HepG2 (cell line): ENCODE measurements around the gene TIPIN. TPM values are rescaled to one million over a fixed set of nuclear protein-coding genes. Genes with fewer than 3 reads are reported as not detected.

Source experiments
- ATAC-seq: fragments of 200-7000 bp; cut with Tn5 transposase; 3 replicates; pipeline ENCODE4 v1.9.1; 2020; ENCODE audit warnings: mild to moderate bottlenecking, moderate library complexity
- BruUV-seq: library from RNA; stranded (reverse); fragments of 400-500 nt; replicated peaks from 2 replicates; lab custom pipeline; 2021; lab: Mats Ljungman, UMichigan
- CTCF ChIA-PET: fragments of 300-600 bp; formaldehyde crosslinking; extraction: SDS; loops from one replicate; lab custom pipeline; 2021; ENCODE audit warnings: low total read pairs, inconsistent platforms, low intra/inter-chr PET ratio; lab: Yijun Ruan, JAX
- POLR2A ChIA-PET: fragments of 350-600 bp; sonication (Branson Sonifier 250); formaldehyde crosslinking; loops from one replicate; lab custom pipeline; 2020; ENCODE audit warnings: antibody characterized with exemption, inconsistent platforms; lab: Yijun Ruan, JAX
- DNase-seq: peaks from one replicate; pipeline ENCODE4 v3.0.0-alpha.2; 2015; ENCODE audit warnings: low spot score
- FAIRE-seq: peaks from 3 replicates; lab custom pipeline; 2011; peaks lifted over from hg19 to GRCh38; lab: Jason Lieb, UNC
- H2AFZ ChIP-seq: one replicate; pipeline ENCODE4 v1.6.1; 2011; ENCODE audit warnings: low read length, inconsistent platforms
- H3K27ac ChIP-seq: fragments of 300-600 bp; 3 replicates; pipeline ENCODE4 v1.8.0; 2011; ENCODE audit warnings: mixed run types, mild to moderate bottlenecking, mixed read lengths, low read length, inconsistent platforms; ENCODE audit not compliant: insufficient read depth; ENCODE audit errors: extremely low read length
- H3K27me3 ChIP-seq, 2 experiments: fragments of 200-600 bp in 1 of 2; 2 replicates in 1 of 2; 3 replicates in 1 of 2; pipeline versions ENCODE4 v1.6.0 to v1.8.0; 2011; ENCODE audit warnings: low read length in 2 of 2, mild to moderate bottlenecking in 2 of 2, moderate library complexity in 2 of 2, inconsistent platforms in 1 of 2; ENCODE audit not compliant: insufficient read depth in 2 of 2, control insufficient read depth in 1 of 2
- H3K36me3 ChIP-seq, 2 experiments: fragments of 200-600 bp in 1 of 2; replicated peaks in 1 of 2; 2 replicates in 1 of 2; 3 replicates in 1 of 2; pipeline versions ENCODE4 v1.5.1 to v1.8.0; 2011; ENCODE audit warnings: low read length in 2 of 2, inconsistent platforms in 1 of 2; ENCODE audit not compliant: insufficient read depth in 2 of 2, control insufficient read depth in 1 of 2
- H3K4me1 ChIP-seq: 2 replicates; pipeline ENCODE4 v1.5.1; 2012; ENCODE audit warnings: low read length, inconsistent platforms; ENCODE audit not compliant: insufficient read depth
- H3K4me2 ChIP-seq: 2 replicates; pipeline ENCODE4 v1.6.0; 2011; ENCODE audit warnings: low read depth, low read length, inconsistent platforms
- H3K4me3 ChIP-seq, 3 experiments: fragments of 200-600 bp in 1 of 3; sonication (generic), shearing (Covaris generic) in 1 of 3; replicated peaks in 1 of 3; 2 replicates each; pipeline ENCODE4 v1.5.1; 2011 to 2016; ENCODE audit warnings: low read length in 3 of 3, inconsistent platforms in 2 of 3, low read depth in 2 of 3, mild to moderate bottlenecking in 2 of 3, control low read depth in 1 of 3, mixed read lengths in 1 of 3; ENCODE audit not compliant: insufficient read depth in 1 of 3
- H3K79me2 ChIP-seq: one replicate; pipeline ENCODE4 v1.6.1; 2011; ENCODE audit warnings: low read length, inconsistent platforms; ENCODE audit not compliant: insufficient read depth
- H3K9ac ChIP-seq: 2 replicates; pipeline ENCODE4 v1.6.0; 2011; ENCODE audit warnings: mild to moderate bottlenecking, low read depth, low read length, inconsistent platforms; ENCODE audit not compliant: insufficient read depth
- H3K9me3 ChIP-seq: 2 replicates; pipeline ENCODE4 v1.5.1; 2012; ENCODE audit warnings: mild to moderate bottlenecking, low read length
- H4K20me1 ChIP-seq: 2 replicates; pipeline ENCODE4 v1.6.0; 2011; ENCODE audit warnings: inconsistent platforms, mild to moderate bottlenecking, low read length, moderate library complexity; ENCODE audit not compliant: insufficient read depth
- CCDC6 ChIP-seq: sonication (generic); formaldehyde crosslinking; IDR thresholded peaks from 2 replicates; pipeline ENCODE4 v1.8.1; 2022; ENCODE audit warnings: mild to moderate bottlenecking, missing genetic modification reagents, moderate library complexity
- HNRNPLL ChIP-seq: fragments of 200-400 bp; formaldehyde crosslinking; IDR thresholded peaks from 2 replicates; pipeline ENCODE4 v1.6.1; 2017; ENCODE audit warnings: mild to moderate bottlenecking, low read depth, low read length; ENCODE audit not compliant: poor library complexity, severe bottlenecking
- IRX3 ChIP-seq: sonication (generic); formaldehyde crosslinking; IDR thresholded peaks from 2 replicates; pipeline ENCODE4 v1.8.1; 2023; ENCODE audit warnings: mild to moderate bottlenecking, low read depth, missing genetic modification reagents, borderline replicate concordance
- KDM5B ChIP-seq: sonication (generic); formaldehyde crosslinking; IDR thresholded peaks from 2 replicates; pipeline ENCODE4 v1.4.0; 2020; ENCODE audit warnings: missing genetic modification reagents, mild to moderate bottlenecking, borderline replicate concordance
- MAZ ChIP-seq, 2 experiments: sonication (generic) in 1 of 2; formaldehyde crosslinking in 1 of 2; IDR thresholded peaks; 2 replicates each; pipeline versions ENCODE4 v1.5.0 to v1.6.1; 2012 to 2020; ENCODE audit warnings: low read depth in 2 of 2, mild to moderate bottlenecking in 2 of 2, borderline replicate concordance in 1 of 2, improper control_type of control experiment in 1 of 2, low read length in 1 of 2, missing genetic modification reagents in 1 of 2, moderate library complexity in 1 of 2
- NFE2 ChIP-seq: sonication (generic); formaldehyde crosslinking; IDR thresholded peaks from 2 replicates; pipeline ENCODE4 v1.4.0; 2020; ENCODE audit warnings: missing genetic modification reagents
- PAF1 ChIP-seq: IDR thresholded peaks from 2 replicates; pipeline ENCODE4 v1.6.1; 2016; ENCODE audit warnings: missing genetic modification reagents, missing compliant biosample characterization
- RFX5 ChIP-seq: IDR thresholded peaks from 2 replicates; pipeline ENCODE4 v1.6.1; 2011; ENCODE audit warnings: low read depth, low read length, improper control_type of control experiment
- ZNF143 ChIP-seq: sonication (generic); formaldehyde crosslinking; IDR thresholded peaks from 2 replicates; pipeline ENCODE4 v1.4.0; 2020; ENCODE audit warnings: missing genetic modification reagents
- ZNF382 ChIP-seq: sonication (generic); formaldehyde crosslinking; IDR thresholded peaks from 2 replicates; pipeline ENCODE4 v1.5.0; 2020; ENCODE audit warnings: missing genetic modification reagents, mild to moderate bottlenecking, borderline replicate concordance
- ZNF644 ChIP-seq: IDR thresholded peaks from 2 replicates; pipeline ENCODE4 v1.6.1; 2016; ENCODE audit warnings: low read depth
- ZNF766 ChIP-seq: sonication (generic); formaldehyde crosslinking; IDR thresholded peaks from 2 replicates; pipeline ENCODE4 v1.5.0; 2020; ENCODE audit warnings: missing genetic modification reagents, borderline replicate concordance
- ZNF768 ChIP-seq: sonication (generic); formaldehyde crosslinking; IDR thresholded peaks from 2 replicates; pipeline ENCODE4 v1.4.0; 2020; ENCODE audit warnings: missing genetic modification reagents
- ZNF777 ChIP-seq: sonication (generic); formaldehyde crosslinking; IDR thresholded peaks from 2 replicates; pipeline ENCODE4 v1.4.0; 2020; ENCODE audit warnings: missing genetic modification reagents
- WGBS: methylation state at CpG from one replicate; pipeline ENCODE4 v1.1.6; 2017; ENCODE audit warnings: low lambda C conversion rate; 5-methylcytosine and 5-hydroxymethylcytosine counted together
- in situ Hi-C: cut with HindIII; loops from 2 replicates; pipeline ENCODE4 v1.10.0; 2017; ENCODE audit warnings: low pct_unique_long_range_greater_than_20kb; ENCODE audit not compliant: extremely low pct_ligation_motif_present
- intact Hi-C: fragments of 100-400 bp; cut with micrococcal nuclease; formaldehyde crosslinking; loops from one replicate; pipeline ENCODE4 v1.10.0; 2022; ENCODE audit not compliant: unreplicated experiment
- polyA plus RNA-seq, 8 experiments: library from polyadenylated mRNA; depleted of rRNA in 3 of 8; stranded (reverse) in 7 of 8; unstranded in 1 of 8; fragments of >200 nt; fragmentation: Illumina TruSeq in 4 of 8; extraction: Trizol in 4 of 8; gene quantifications; 2 replicates each; pipeline versions ENCODE4 v1.2.1 to v1.2.3, GENCODE V29; 2011 to 2016; ENCODE audit warnings: low read depth in 4 of 8, missing spikeins in 1 of 8, mixed read lengths in 1 of 8; ENCODE audit not compliant: insufficient read depth in 1 of 8
- total RNA-seq, 5 experiments: library from RNA; depleted of rRNA; stranded (reverse); fragments of >200 nt; fragmentation: Illumina TruSeq; extraction: Trizol; gene quantifications; 2 replicates each; pipeline ENCODE4 v1.2.3, GENCODE V29; 2016; ENCODE audit warnings: low read depth in 1 of 5
- TF ChIP-seq, protein P1 (sequence below): sonication (generic); formaldehyde crosslinking; IDR thresholded peaks from 2 replicates; pipeline ENCODE4 v1.5.1; 2020; ENCODE audit warnings: missing genetic modification reagents, mild to moderate bottlenecking, borderline replicate concordance
- TF ChIP-seq, protein P2 (sequence below): sonication (generic); formaldehyde crosslinking; IDR thresholded peaks from 2 replicates; pipeline ENCODE4 v1.8.1; 2022; ENCODE audit warnings: low read depth, mild to moderate bottlenecking, missing genetic modification reagents

Gene TIPIN
- total and polyA plus RNA-seq, 2 of the 13 experiments (the other 11 are each of a cell fraction or from before 2014, with no cell fraction given), result 2.7 to 28.6 TPM

DNA sequence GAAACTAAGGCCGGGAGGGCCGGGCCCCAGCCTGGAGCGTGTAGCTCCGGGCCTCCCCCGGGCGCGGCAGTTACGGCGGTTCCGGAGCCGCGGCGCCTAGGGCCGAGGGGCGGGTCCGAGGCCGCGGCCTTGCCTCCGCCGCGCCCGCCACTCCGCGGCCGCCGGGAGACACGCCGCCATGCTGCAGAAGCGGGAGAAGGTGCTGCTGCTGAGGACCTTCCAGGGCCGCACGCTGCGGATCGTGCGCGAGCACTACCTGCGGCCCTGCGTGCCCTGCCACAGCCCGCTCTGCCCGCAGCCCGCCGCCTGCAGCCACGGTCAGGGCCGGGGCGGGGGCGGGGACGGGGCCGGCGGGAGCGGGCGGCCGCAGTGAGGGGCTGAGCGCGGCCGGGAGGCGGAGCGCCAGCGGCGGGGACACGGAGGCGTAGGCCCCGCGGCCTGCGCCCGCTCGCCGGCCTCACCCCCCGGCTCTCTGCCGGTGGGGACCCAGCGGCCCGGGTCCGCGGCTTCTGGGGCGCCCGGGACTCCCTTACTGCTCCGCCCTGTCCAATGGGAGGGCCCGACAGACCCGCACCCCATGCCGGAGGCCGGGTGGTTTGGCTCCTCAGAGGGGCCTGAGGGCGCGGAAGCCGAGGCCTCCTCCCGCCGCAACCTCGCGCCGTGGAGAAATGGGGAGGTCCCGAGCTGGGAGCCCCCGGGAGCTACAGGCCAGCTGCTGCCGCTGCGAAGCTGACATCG lies 62.9 kb downstream of the TIPIN start, which contains the start of gene DIS3L:
TSS of gene DIS3L (plus strand) at position 150 of the 738 bp plus-strand sequence. CDS start at position 179, 29 bp downstream.
- POLR2A ChIA-PET, result interaction anchor here (0.6 to 0.9 kb wide), 2 partner anchors 93 to 289 kb away, joined by 3 read pairs; partner anchors contain the start of gene MAP2K1
- Histone ChIP-seq H3K4me3 (peak within 1 kb of the TSS; percentile 69 to 86 (median 82)), H4K20me1 (no peaks in the 10 kb centered on the region), H3K36me3 (peaks cover 1 to 9% of the 10 kb centered on the region in 2 experiments; a peak in 2 of 5 replicates), H3K27me3 (no peaks in the 10 kb centered on the region; a peak in 1 of 5 replicates), H3K79me2 (peaks cover 36% of the 10 kb centered on the region), H3K4me2 (peak within 1 kb of the TSS; percentile 94), H3K9ac (peak within 1 kb of the TSS; percentile 93), H3K4me1 (peaks cover 41% of the 10 kb centered on the region), H3K9me3 (no peaks in the 10 kb centered on the region), H2AFZ (peak within 1 kb of the TSS; percentile 85), H3K27ac (peak within 1 kb of the TSS; percentile 91)
- DNase-seq (peak; percentile 32), ATAC-seq (peak; percentile 87), FAIRE-seq (no peak)
- in situ Hi-C loops (no loop called here), intact Hi-C loops (loop anchor here (10.0 kb wide), 1 partner anchor 91 kb away; the partner anchor contains the start of gene MAP2K1)
- BruUV-seq, result no TSS peak
- WGBS, result no CpG with 5 or more reads among the region's 92 CpGs
- CTCF ChIA-PET, result no interaction called here
- peak; percentile 64; the same call in 1 of the 2 replicates for TF ChIP-seq KDM5B
- no peak for TF ChIP-seq MAZ (IDR thresholded peaks at IDR 0.05; ENCODE audit: borderline replicate concordance, low read depth, low read length)
- peak; percentile 69 for TF ChIP-seq MAZ (CRISPR knock-in tag; IDR thresholded peaks at IDR 0.05; ENCODE audit: low read depth)
- TF ChIP-seq, protein P1, sequence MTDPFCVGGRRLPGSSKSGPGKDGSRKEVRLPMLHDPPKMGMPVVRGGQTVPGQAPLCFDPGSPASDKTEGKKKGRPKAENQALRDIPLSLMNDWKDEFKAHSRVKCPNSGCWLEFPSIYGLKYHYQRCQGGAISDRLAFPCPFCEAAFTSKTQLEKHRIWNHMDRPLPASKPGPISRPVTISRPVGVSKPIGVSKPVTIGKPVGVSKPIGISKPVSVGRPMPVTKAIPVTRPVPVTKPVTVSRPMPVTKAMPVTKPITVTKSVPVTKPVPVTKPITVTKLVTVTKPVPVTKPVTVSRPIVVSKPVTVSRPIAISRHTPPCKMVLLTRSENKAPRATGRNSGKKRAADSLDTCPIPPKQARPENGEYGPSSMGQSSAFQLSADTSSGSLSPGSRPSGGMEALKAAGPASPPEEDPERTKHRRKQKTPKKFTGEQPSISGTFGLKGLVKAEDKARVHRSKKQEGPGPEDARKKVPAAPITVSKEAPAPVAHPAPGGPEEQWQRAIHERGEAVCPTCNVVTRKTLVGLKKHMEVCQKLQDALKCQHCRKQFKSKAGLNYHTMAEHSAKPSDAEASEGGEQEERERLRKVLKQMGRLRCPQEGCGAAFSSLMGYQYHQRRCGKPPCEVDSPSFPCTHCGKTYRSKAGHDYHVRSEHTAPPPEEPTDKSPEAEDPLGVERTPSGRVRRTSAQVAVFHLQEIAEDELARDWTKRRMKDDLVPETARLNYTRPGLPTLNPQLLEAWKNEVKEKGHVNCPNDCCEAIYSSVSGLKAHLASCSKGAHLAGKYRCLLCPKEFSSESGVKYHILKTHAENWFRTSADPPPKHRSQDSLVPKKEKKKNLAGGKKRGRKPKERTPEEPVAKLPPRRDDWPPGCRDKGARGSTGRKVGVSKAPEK (CRISPR knock-in tag), result no peak
- peak; percentile 98 for TF ChIP-seq HNRNPLL
- TF ChIP-seq IRX3 (CRISPR knock-in tag), result 0 out of 2 replicates have a peak, but pooled peaks have one; percentile 14
- no peak for TF ChIP-seq PAF1
- TF ChIP-seq CCDC6 (CRISPR knock-in tag), result peak; percentile 36; the same call in 1 of the 2 replicates
- TF ChIP-seq ZNF382 (CRISPR knock-in tag), result no peak
- TF ChIP-seq ZNF777 (CRISPR knock-in tag), result no peak
- no peak for TF ChIP-seq ZNF644 (CRISPR knock-in tag)
- no peak for TF ChIP-seq RFX5
- TF ChIP-seq, protein P2, sequence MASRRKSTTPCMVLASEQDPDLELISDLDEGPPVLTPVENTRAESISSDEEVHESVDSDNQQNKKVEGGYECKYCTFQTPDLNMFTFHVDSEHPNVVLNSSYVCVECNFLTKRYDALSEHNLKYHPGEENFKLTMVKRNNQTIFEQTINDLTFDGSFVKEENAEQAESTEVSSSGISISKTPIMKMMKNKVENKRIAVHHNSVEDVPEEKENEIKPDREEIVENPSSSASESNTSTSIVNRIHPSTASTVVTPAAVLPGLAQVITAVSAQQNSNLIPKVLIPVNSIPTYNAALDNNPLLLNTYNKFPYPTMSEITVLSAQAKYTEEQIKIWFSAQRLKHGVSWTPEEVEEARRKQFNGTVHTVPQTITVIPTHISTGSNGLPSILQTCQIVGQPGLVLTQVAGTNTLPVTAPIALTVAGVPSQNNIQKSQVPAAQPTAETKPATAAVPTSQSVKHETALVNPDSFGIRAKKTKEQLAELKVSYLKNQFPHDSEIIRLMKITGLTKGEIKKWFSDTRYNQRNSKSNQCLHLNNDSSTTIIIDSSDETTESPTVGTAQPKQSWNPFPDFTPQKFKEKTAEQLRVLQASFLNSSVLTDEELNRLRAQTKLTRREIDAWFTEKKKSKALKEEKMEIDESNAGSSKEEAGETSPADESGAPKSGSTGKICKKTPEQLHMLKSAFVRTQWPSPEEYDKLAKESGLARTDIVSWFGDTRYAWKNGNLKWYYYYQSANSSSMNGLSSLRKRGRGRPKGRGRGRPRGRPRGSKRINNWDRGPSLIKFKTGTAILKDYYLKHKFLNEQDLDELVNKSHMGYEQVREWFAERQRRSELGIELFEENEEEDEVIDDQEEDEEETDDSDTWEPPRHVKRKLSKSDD (CRISPR knock-in tag), result peak; percentile 61; the same call in 1 of the 2 replicates
- 0 out of 2 replicates have a peak, but pooled peaks have one; percentile 18 for TF ChIP-seq ZNF766 (CRISPR knock-in tag)
- peak; percentile 48; the same call in 1 of the 2 replicates for TF ChIP-seq ZNF768 (CRISPR knock-in tag)
- no peak for TF ChIP-seq NFE2
- TF ChIP-seq ZNF143 (CRISPR knock-in tag), result peak; percentile 10; the same call in 1 of the 2 replicates
